HCT116 (cell line): ENCODE results near the gene ASIC5. TPM values are rescaled to one million over a fixed set of nuclear protein-coding genes. Genes with fewer than 3 reads are reported as not detected.

ENCODE experiments used
- ATAC-seq: fragments of 200-7000 bp; cut with Tn5 transposase; 2 replicates; pipeline ENCODE4 v1.9.1; 2020; ENCODE audit warnings: mild to moderate bottlenecking, moderate library complexity
- BruUV-seq: library from RNA; stranded (reverse); fragments of 400-500 nt; replicated peaks from 2 replicates; lab custom pipeline; 2021; lab: Mats Ljungman, UMichigan
- CTCF ChIA-PET: fragments of 300-600 bp; sonication (Branson Sonifier 250); formaldehyde crosslinking; loops from one replicate; lab custom pipeline; 2021; ENCODE audit warnings: antibody characterized with exemption; lab: Charles Lee
- POLR2A ChIA-PET: fragments of 300-600, 350-600 bp; sonication (Branson Sonifier 250); formaldehyde crosslinking; loops from one replicate; lab custom pipeline; 2021; ENCODE audit warnings: antibody characterized with exemption; lab: Charles Lee
- RAD21 ChIA-PET, 2 experiments: fragments of 300-600 bp; sonication (Branson Sonifier 250); formaldehyde crosslinking; loops; one replicate each; lab custom pipeline; 2023; ENCODE audit warnings: low total read pairs in 2 of 2; ENCODE audit not compliant: uncharacterized antibody in 2 of 2, unreplicated experiment in 2 of 2, low non-redundant PET in 1 of 2; lab: Charles Lee
- DNase-seq: peaks from one replicate; pipeline ENCODE4 v3.0.0-alpha.2; 2010; ENCODE audit warnings: low read depth, low spot score
- H2AFZ ChIP-seq: fragments of 200-600 bp; shearing (Covaris generic), sonication (generic); 2 replicates; pipeline ENCODE4 v1.6.1; 2017; ENCODE audit warnings: low read depth, mixed run types, mixed read lengths, antibody characterized with exemption, low read length; ENCODE audit not compliant: poor library complexity, severe bottlenecking
- H3K27ac ChIP-seq: 2 replicates; pipeline ENCODE4 v1.5.1; 2012; ENCODE audit warnings: low read depth, low read length
- H3K27me3 ChIP-seq: fragments of 200-600 bp; sonication (generic); 2 replicates; pipeline ENCODE4 v1.6.1; 2016; ENCODE audit warnings: mixed run types, low read length, mixed read lengths; ENCODE audit not compliant: insufficient read depth
- H3K36me3 ChIP-seq, 2 experiments: fragments of 200-500 bp in 1 of 2; fragments of 200-600 bp in 1 of 2; sonication (Bioruptor generic) in 1 of 2; sonication (generic) in 1 of 2; 2 replicates each; pipeline versions ENCODE4 v1.5.1 to v1.6.1; 2014 to 2016; ENCODE audit warnings: low read length in 2 of 2, inconsistent platforms in 1 of 2, mixed read lengths in 1 of 2, mixed run types in 1 of 2; ENCODE audit not compliant: insufficient read depth in 2 of 2, control insufficient read depth in 1 of 2
- H3K4me1 ChIP-seq, 2 experiments: fragments of 200-600 bp in 1 of 2; sonication (generic) in 1 of 2; 2 replicates each; pipeline versions ENCODE4 v1.5.1 to v1.6.1; 2012 to 2017; ENCODE audit warnings: low read length in 2 of 2, inconsistent platforms in 1 of 2, mild to moderate bottlenecking in 1 of 2, mixed read lengths in 1 of 2, mixed run types in 1 of 2, moderate library complexity in 1 of 2; ENCODE audit not compliant: insufficient read depth in 2 of 2, control insufficient read depth in 1 of 2
- H3K4me2 ChIP-seq: fragments of 200-600 bp; sonication (generic); 2 replicates; pipeline ENCODE4 v1.6.1; 2017; ENCODE audit warnings: mixed run types, low read length, mixed read lengths
- H3K4me3 ChIP-seq, 2 experiments: fragments of 200-600 bp in 1 of 2; sonication (generic) in 1 of 2; replicated peaks in 1 of 2; 2 replicates each; pipeline ENCODE4 v1.5.1; 2011 to 2016; ENCODE audit warnings: low read length in 2 of 2, control low read depth in 1 of 2, low read depth in 1 of 2, mild to moderate bottlenecking in 1 of 2, mixed read lengths in 1 of 2, mixed run types in 1 of 2
- H3K79me2 ChIP-seq: fragments of 200-600 bp; sonication (generic); 2 replicates; pipeline ENCODE4 v1.6.1; 2017; ENCODE audit warnings: mild to moderate bottlenecking, mixed run types, low read length, moderate library complexity, mixed read lengths; ENCODE audit not compliant: insufficient read depth
- H3K9ac ChIP-seq: fragments of 200-600 bp; sonication (generic); 2 replicates; pipeline ENCODE4 v1.6.1; 2016; ENCODE audit warnings: low read length, mixed read lengths
- H3K9me2 ChIP-seq: fragments of 200-600 bp; sonication (generic), shearing (Covaris generic); 2 replicates; pipeline ENCODE4 v1.6.1; 2017; ENCODE audit warnings: mixed run types, mild to moderate bottlenecking, moderate library complexity; ENCODE audit not compliant: insufficient read depth
- H3K9me3 ChIP-seq, 2 experiments: fragments of 200-500 bp in 1 of 2; fragments of 200-600 bp in 1 of 2; sonication (Bioruptor generic) in 1 of 2; sonication (generic) in 1 of 2; 2 replicates each; pipeline ENCODE4 v1.6.1; 2014 to 2017; ENCODE audit warnings: low read length in 2 of 2, mixed read lengths in 2 of 2, inconsistent platforms in 1 of 2, low read depth in 1 of 2, mild to moderate bottlenecking in 1 of 2, mixed run types in 1 of 2, moderate library complexity in 1 of 2; ENCODE audit not compliant: control insufficient read depth in 1 of 2, insufficient read depth in 1 of 2
- H4K20me1 ChIP-seq: fragments of 200-600 bp; sonication (generic), shearing (Covaris generic); 2 replicates; pipeline ENCODE4 v1.6.1; 2017; ENCODE audit warnings: mixed run types, mild to moderate bottlenecking, moderate library complexity; ENCODE audit not compliant: insufficient read depth
- ELF1 ChIP-seq: IDR thresholded peaks from 2 replicates; pipeline ENCODE4 v1.6.1; 2012; ENCODE audit warnings: low read depth, borderline replicate concordance
- EZH2phosphoT487 ChIP-seq: fragments of 200-600 bp; IDR thresholded peaks from 2 replicates; pipeline ENCODE4 v1.6.1; 2018; ENCODE audit warnings: antibody characterized with exemption, borderline replicate concordance
- FOSL1 ChIP-seq: IDR thresholded peaks from 2 replicates; pipeline ENCODE4 v1.6.1; 2012; ENCODE audit warnings: low read depth
- POLR2AphosphoS5 ChIP-seq: IDR thresholded peaks from 2 replicates; pipeline ENCODE4 v1.6.1; 2011; ENCODE audit warnings: mild to moderate bottlenecking, low read depth, low read length, moderate library complexity
- RAD21 ChIP-seq: IDR thresholded peaks from 2 replicates; pipeline ENCODE4 v1.6.1; 2012; ENCODE audit warnings: low read depth, mild to moderate bottlenecking
- SIN3A ChIP-seq: IDR thresholded peaks from 2 replicates; pipeline ENCODE4 v1.6.1; 2012; ENCODE audit warnings: low read depth
- SRF ChIP-seq: IDR thresholded peaks from 2 replicates; pipeline ENCODE4 v1.6.1; 2012; ENCODE audit warnings: low read depth
- TCF7L2 ChIP-seq: IDR thresholded peaks from 2 replicates; pipeline ENCODE4 v1.7.0; 2011; ENCODE audit warnings: borderline replicate concordance, inconsistent platforms; ENCODE audit not compliant: insufficient read depth, insufficient read length; ENCODE audit errors: extremely low read depth
- intact Hi-C: fragments of 100-400 bp; cut with micrococcal nuclease; formaldehyde crosslinking; loops from 2 replicates; pipeline ENCODE4 v1.10.0; 2022
- total RNA-seq: library from RNA; stranded (reverse); gene quantifications from one replicate; pipeline ENCODE4 v1.2.1, GENCODE V29; 2021; ENCODE audit not compliant: unreplicated experiment
- TF ChIP-seq, protein P1 (sequence below), 3 experiments: fragments of 200-600 bp in 1 of 3; sonication (generic) in 1 of 3; IDR thresholded peaks in 2 of 3; conservative IDR thresholded peaks in 1 of 3; 2 replicates each; pipeline ENCODE4 v1.5.1; 2012 to 2017; ENCODE audit warnings: low read depth in 2 of 3, low read length in 2 of 3, antibody characterized with exemption in 1 of 3, borderline replicate concordance in 1 of 3, control low read depth in 1 of 3, mild to moderate bottlenecking in 1 of 3, mixed read lengths in 1 of 3, mixed run types in 1 of 3, moderate library complexity in 1 of 3; ENCODE audit not compliant: insufficient read depth in 1 of 3
- TF ChIP-seq, protein P2 (sequence below): IDR thresholded peaks from 2 replicates; pipeline ENCODE4 v1.6.1; 2012
- TF ChIP-seq, protein P3 (sequence below): IDR thresholded peaks from 2 replicates; pipeline ENCODE4 v1.6.1; 2012; ENCODE audit warnings: low read depth
- TF ChIP-seq, protein P4 (sequence below): IDR thresholded peaks from 2 replicates; pipeline ENCODE4 v1.6.1; 2011; ENCODE audit warnings: mild to moderate bottlenecking, low read length, moderate library complexity; ENCODE audit not compliant: insufficient replicate concordance; ENCODE audit errors: extremely low read depth
- TF ChIP-seq, protein P5 (sequence below): IDR thresholded peaks from 2 replicates; pipeline ENCODE4 v1.6.1; 2012

The ASIC5 gene
- total RNA-seq, 1 experiment from 2014 or later, result not detected

DNA sequence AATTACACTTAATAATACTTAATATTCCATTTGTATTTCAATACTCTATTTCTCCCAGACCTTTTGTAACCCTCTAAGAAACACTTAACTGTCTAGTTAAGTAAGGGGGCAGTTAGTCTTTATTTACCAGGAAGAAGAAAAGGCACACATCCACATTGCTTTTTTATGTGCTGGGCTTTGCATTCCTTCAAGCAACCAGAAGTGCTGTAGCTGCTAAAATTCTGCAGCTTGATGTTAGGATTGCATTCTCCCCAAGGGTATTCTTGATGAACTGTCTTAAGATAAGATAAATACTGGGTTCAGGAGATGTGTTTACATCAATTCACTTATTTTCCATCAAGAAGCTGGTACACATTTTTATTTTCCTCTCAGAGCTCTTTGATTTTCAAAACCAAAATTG is 24.0 kb downstream of the ASIC5 start (continued):
- TF ChIP-seq, protein P1, sequence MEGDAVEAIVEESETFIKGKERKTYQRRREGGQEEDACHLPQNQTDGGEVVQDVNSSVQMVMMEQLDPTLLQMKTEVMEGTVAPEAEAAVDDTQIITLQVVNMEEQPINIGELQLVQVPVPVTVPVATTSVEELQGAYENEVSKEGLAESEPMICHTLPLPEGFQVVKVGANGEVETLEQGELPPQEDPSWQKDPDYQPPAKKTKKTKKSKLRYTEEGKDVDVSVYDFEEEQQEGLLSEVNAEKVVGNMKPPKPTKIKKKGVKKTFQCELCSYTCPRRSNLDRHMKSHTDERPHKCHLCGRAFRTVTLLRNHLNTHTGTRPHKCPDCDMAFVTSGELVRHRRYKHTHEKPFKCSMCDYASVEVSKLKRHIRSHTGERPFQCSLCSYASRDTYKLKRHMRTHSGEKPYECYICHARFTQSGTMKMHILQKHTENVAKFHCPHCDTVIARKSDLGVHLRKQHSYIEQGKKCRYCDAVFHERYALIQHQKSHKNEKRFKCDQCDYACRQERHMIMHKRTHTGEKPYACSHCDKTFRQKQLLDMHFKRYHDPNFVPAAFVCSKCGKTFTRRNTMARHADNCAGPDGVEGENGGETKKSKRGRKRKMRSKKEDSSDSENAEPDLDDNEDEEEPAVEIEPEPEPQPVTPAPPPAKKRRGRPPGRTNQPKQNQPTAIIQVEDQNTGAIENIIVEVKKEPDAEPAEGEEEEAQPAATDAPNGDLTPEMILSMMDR (IDR thresholded peaks at IDR 0.05 in 2 of 3, conservative IDR thresholded peaks at IDR 0.05 in 1 of 3; ENCODE audit: borderline replicate concordance in 1 of 3, insufficient read depth in 1 of 3, low read depth in 2 of 3, low read length in 2 of 3), result no peak
- no peak for TF ChIP-seq ELF1

DNA sequence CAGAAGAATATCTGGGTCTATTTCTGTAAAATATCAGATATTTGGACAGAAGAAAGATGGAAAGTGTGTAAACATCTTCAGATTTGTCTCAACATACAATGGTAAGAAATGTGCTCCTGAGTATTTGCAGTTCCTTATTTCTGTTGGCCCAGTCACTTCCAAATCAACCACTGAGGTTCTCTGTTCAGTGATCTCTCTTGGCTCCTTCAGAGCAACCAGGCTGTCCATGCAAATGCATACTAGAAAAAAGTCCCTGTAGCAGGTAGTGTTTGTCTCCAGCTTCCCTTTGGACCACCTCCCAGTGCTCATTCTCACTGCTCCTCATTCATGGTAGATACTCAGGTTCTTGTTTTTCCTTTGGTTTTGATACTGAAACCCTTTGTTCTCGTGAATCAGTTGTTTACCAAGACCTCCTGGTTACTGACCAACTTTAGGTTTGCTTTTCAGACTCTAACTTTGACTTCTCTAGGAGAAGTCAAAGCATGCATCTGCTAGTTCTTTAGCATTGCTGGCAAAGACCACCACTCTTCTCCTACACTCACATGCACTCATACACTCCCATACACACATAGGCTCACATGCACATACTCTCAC is 28.8 kb downstream of the ASIC5 start:
- ChIA-PET RAD21 (no interaction called here), POLR2A (no interaction called here), CTCF (no interaction called here)
- no peaks in the 10 kb centered on the region for H3K9me2 ChIP-seq
- H3K36me3 ChIP-seq, result no peaks in the 10 kb centered on the region
- no TSS peak for BruUV-seq
- H3K27me3 ChIP-seq, result no peaks in the 10 kb centered on the region
- no peak overlapping the region for H2AFZ ChIP-seq
- H3K4me3 ChIP-seq, result no peak overlapping the region
- ATAC-seq, result no peak
- H4K20me1 ChIP-seq, result no peaks in the 10 kb centered on the region
- intact Hi-C loops, result no loop called here
- H3K9ac ChIP-seq, result no peak overlapping the region
- no peak overlapping the region for H3K27ac ChIP-seq
- H3K4me1 ChIP-seq, result no peaks in the 10 kb centered on the region
- no peaks in the 10 kb centered on the region for H3K79me2 ChIP-seq
- DNase-seq, result no peak
- H3K4me2 ChIP-seq, result no peak overlapping the region
- H3K9me3 ChIP-seq, result no peaks in the 10 kb centered on the region
- TF ChIP-seq, protein P1 (IDR thresholded peaks at IDR 0.05 in 2 of 3, conservative IDR thresholded peaks at IDR 0.05 in 1 of 3; ENCODE audit: borderline replicate concordance in 1 of 3, insufficient read depth in 1 of 3, low read depth in 2 of 3, low read length in 2 of 3), result no peak
- TF ChIP-seq EZH2phosphoT487 (no peak), SIN3A (no peak), POLR2AphosphoS5 (no peak), TCF7L2 (no peak), FOSL1 (no peak), SRF (no peak), RAD21 (no peak)
- TF ChIP-seq, protein P2, sequence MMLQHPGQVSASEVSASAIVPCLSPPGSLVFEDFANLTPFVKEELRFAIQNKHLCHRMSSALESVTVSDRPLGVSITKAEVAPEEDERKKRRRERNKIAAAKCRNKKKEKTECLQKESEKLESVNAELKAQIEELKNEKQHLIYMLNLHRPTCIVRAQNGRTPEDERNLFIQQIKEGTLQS, result no peak
- TF ChIP-seq, protein P3, sequence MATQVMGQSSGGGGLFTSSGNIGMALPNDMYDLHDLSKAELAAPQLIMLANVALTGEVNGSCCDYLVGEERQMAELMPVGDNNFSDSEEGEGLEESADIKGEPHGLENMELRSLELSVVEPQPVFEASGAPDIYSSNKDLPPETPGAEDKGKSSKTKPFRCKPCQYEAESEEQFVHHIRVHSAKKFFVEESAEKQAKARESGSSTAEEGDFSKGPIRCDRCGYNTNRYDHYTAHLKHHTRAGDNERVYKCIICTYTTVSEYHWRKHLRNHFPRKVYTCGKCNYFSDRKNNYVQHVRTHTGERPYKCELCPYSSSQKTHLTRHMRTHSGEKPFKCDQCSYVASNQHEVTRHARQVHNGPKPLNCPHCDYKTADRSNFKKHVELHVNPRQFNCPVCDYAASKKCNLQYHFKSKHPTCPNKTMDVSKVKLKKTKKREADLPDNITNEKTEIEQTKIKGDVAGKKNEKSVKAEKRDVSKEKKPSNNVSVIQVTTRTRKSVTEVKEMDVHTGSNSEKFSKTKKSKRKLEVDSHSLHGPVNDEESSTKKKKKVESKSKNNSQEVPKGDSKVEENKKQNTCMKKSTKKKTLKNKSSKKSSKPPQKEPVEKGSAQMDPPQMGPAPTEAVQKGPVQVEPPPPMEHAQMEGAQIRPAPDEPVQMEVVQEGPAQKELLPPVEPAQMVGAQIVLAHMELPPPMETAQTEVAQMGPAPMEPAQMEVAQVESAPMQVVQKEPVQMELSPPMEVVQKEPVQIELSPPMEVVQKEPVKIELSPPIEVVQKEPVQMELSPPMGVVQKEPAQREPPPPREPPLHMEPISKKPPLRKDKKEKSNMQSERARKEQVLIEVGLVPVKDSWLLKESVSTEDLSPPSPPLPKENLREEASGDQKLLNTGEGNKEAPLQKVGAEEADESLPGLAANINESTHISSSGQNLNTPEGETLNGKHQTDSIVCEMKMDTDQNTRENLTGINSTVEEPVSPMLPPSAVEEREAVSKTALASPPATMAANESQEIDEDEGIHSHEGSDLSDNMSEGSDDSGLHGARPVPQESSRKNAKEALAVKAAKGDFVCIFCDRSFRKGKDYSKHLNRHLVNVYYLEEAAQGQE, result no peak
- TF ChIP-seq, protein P4, sequence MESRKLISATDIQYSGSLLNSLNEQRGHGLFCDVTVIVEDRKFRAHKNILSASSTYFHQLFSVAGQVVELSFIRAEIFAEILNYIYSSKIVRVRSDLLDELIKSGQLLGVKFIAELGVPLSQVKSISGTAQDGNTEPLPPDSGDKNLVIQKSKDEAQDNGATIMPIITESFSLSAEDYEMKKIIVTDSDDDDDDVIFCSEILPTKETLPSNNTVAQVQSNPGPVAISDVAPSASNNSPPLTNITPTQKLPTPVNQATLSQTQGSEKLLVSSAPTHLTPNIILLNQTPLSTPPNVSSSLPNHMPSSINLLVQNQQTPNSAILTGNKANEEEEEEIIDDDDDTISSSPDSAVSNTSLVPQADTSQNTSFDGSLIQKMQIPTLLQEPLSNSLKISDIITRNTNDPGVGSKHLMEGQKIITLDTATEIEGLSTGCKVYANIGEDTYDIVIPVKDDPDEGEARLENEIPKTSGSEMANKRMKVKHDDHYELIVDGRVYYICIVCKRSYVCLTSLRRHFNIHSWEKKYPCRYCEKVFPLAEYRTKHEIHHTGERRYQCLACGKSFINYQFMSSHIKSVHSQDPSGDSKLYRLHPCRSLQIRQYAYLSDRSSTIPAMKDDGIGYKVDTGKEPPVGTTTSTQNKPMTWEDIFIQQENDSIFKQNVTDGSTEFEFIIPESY, result no peak
- TF ChIP-seq, protein P5, sequence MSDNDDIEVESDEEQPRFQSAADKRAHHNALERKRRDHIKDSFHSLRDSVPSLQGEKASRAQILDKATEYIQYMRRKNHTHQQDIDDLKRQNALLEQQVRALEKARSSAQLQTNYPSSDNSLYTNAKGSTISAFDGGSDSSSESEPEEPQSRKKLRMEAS, result no peak
